ENCODE measurements around the gene GRIK4. TPM values are rescaled to one million over a fixed set of nuclear protein-coding genes. Genes with fewer than 3 reads are reported as not detected.

Gene GRIK4
- total RNA-seq, 1 donor from 2014 or later: 0.89 TPM

- Mint-ChIP-seq H3K36me3 (ENCODE audit: low read depth) (peaks cover 3% of the 10 kb centered on the region), H3K4me1 (peaks cover 30% of the 10 kb centered on the region), H3K4me3 (no peak overlapping the region), H3K9me3 (peaks cover 5% of the 10 kb centered on the region), H3K27ac (ENCODE audit: unreplicated experiment) (no peak overlapping the region), H3K27me3 (ENCODE audit: low read depth) (peaks cover 14% of the 10 kb centered on the region)
- DNase-seq (ENCODE audit: low read depth, low spot score): no peak
- no peak for TF ChIP-seq CTCF (conservative IDR thresholded peaks at IDR 0.05)
Observed at GRCh38 chr11:120611581-120611980, 100.0 kb downstream of the GRIK4 start.

DNA sequence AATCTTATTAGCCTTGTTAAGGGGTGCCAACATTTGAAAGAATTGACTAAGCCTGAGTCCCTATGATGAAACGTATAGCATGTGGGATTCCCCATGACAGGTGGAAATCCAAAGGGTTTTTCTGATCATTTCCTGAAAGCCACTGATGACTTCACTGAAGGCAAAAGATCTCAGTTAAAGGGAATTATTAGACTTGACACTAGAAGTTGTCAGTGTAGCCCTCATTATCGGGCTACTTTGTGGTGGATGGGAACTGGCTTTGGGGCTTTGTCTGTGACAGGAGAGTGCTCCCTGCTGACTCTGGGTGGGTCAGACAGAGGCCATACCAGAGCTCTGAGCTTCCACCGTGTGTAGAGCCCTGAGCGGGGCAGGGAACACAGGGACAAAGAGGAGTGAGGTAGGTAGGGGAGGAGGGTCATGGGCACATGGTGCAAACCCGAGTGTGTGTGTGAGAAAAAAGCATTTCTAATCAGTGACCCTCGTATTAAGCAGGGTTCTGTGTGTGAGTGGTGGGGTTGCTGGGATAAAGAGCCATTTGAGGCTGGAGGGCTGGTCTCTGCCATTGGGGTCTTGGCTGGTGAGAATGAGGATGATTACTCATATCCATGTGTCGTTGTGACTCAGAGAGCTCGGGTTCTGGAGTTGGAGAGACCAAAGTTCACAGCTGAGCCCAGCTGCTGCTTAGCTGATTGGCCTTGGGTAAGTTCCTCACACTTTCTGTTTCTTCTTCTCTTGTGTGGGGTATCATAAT, 101.1 kb downstream of the GRIK4 start:
- H3K4me3 Mint-ChIP-seq: no peak overlapping the region
- peaks cover 8% of the 10 kb centered on the region for H3K9me3 Mint-ChIP-seq
- no peak for DNase-seq (ENCODE audit: low read depth, low spot score)
- H3K4me1 Mint-ChIP-seq: peaks cover 23% of the 10 kb centered on the region
- H3K27ac Mint-ChIP-seq (ENCODE audit: unreplicated experiment): no peak overlapping the region
- peaks cover 5% of the 10 kb centered on the region for H3K36me3 Mint-ChIP-seq (ENCODE audit: low read depth)
- TF ChIP-seq CTCF (conservative IDR thresholded peaks at IDR 0.05): no peak
- peaks cover 11% of the 10 kb centered on the region for H3K27me3 Mint-ChIP-seq (ENCODE audit: low read depth)

DNA sequence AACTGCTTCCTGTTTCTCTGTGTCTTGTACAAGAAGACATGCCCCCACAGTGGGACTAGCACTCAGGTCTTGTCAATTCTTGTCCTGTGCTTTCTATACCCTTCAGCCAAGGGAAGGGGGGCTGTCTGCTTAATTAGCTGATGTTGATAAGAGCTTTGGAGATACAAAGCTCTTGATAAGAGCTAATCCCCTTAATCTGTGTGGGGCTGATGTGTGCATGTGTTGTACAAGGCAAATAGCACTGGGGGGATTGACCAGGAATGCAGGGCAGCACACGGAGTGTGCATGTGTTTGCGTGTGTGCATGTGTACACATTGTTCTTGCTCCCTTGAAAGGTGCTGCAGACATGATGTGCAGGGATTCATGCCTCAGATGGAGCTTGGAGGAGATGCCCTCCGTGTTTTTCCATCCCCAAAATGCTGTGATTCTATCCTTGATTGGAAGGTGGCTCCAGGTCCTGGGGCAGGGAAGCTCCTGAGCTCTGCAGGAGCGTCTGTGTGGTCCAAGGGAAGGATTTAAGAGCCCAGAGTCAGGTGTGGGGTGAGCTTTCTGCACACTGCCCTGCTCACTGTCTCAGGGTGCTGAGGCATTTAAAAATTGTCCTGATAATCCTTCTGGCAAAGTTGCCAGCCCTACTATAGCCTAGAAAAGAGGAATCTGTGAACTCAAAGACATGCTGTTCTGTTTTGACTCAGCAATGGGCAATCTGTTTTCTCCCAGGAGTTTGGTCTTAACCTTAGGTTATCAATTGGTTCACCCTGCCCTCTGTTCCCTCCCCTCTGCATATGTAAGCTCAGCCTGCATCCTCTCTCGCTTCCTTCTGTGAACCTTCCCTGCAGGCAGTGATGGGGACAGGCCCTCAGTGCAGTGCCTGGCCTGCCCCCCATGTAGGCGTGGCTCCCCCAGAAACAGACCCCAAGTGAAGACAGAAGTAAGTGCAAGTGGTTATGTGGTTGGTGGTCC, 102.0 kb downstream of the GRIK4 start:
- no peak for DNase-seq (ENCODE audit: low read depth, low spot score)
- Mint-ChIP-seq H3K27ac (ENCODE audit: unreplicated experiment) (peak overlapping the region; percentile 44), H3K27me3 (ENCODE audit: low read depth) (peaks cover 11% of the 10 kb centered on the region), H3K9me3 (peaks cover 14% of the 10 kb centered on the region), H3K36me3 (ENCODE audit: low read depth) (peaks cover 10% of the 10 kb centered on the region), H3K4me3 (no peak overlapping the region), H3K4me1 (peaks cover 15% of the 10 kb centered on the region)
- no peak for TF ChIP-seq CTCF (conservative IDR thresholded peaks at IDR 0.05)

DNA sequence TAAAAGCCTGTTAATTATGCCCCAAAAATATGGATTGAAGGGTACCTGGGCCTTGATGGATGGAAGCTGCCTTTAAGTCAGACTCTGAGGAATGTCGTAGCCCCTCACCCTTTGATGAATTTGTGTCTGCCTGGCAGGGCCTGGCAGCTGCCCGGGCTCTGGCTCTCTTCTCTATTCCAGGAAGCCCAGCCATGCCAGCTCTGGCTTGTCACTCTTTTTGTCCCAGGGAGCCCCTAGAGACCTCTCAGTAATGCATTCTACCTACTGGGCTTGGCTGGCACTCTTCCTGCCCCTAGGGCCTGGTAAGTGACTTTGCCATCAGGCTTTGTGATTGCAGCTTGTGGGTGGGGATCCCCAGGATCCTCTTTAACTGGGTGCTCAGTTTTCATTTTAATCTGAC, 103.8 kb downstream of the GRIK4 start:
- no peak overlapping the region for H3K27ac Mint-ChIP-seq (ENCODE audit: unreplicated experiment)
- no peak for TF ChIP-seq CTCF (conservative IDR thresholded peaks at IDR 0.05)
- no peak for DNase-seq (ENCODE audit: low read depth, low spot score)
- H3K4me3 Mint-ChIP-seq: no peak overlapping the region
- H3K27me3 Mint-ChIP-seq (ENCODE audit: low read depth): peaks cover 11% of the 10 kb centered on the region
- H3K36me3 Mint-ChIP-seq (ENCODE audit: low read depth): peaks cover 10% of the 10 kb centered on the region
- H3K9me3 Mint-ChIP-seq: peaks cover 24% of the 10 kb centered on the region
- no peaks in the 10 kb centered on the region for H3K4me1 Mint-ChIP-seq

- Mint-ChIP-seq H3K36me3 (ENCODE audit: low read depth) (peaks cover 10% of the 10 kb centered on the region), H3K4me3 (no peak overlapping the region), H3K27me3 (ENCODE audit: low read depth) (no peaks in the 10 kb centered on the region), H3K4me1 (peaks cover 6% of the 10 kb centered on the region), H3K27ac (ENCODE audit: unreplicated experiment) (no peak overlapping the region), H3K9me3 (peaks cover 24% of the 10 kb centered on the region)
- no peak for TF ChIP-seq CTCF (conservative IDR thresholded peaks at IDR 0.05)
- DNase-seq (ENCODE audit: low read depth, low spot score): no peak
Observed at GRCh38 chr11:120618399-120618798, 106.9 kb downstream of the GRIK4 start.
